Ramos (cell line): ENCODE results near the gene LYST.
"Not testable (repeated sequence)": the region's sequence is repeated elsewhere in the genome, so short reads cannot be mapped to it uniquely, and the experiment has no call there.

Experiments used
- in situ Hi-C: fragments of 300-500 bp; cut with MboI; formaldehyde crosslinking; loops from one replicate; pipeline ENCODE4 v1.14.3; 2022; ENCODE audit warnings: low sequenced_read_pairs; ENCODE audit not compliant: unreplicated experiment

Gene LYST

DNA sequence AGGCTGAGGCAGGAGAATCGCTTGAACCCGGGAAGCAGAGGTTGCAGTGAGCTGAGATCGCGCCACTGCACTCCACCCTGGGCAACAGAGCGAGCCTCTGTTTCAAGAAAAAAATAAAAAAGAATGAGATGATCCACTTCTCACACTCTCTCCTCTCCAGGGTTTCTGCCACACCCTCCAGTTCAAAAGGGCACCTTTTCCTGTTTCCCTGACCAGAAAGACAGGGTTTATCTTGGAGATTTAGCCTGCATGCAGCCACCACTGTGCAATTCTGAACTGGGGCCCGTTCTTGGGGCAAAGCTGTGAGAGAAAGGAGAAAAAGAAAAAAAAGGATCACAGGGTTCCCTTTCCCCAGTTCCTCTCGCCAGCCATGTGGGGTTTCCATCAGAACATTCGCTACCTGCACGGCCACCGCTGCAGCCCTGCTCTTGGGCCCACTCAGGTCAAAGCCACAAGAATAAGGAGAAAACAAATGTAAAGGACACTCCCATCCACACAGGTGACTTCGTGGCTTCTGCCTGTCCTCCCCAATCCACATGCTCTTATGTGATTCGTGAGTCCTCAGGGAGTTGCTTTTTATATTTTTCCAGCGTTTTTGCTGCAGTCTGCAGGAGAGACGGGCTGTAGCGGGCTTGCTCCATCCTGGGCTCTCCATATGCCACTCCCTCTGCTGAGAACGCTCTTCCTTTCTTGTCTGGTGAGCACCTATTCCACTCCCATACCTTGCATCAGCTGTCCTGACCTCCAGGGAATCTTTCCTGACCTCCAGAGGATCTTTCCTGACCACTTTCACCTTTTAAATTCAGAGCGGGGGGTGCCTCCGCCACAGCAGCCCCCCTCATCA, 243.5 kb downstream of the LYST start:
- in situ Hi-C loops: no loop called here

DNA sequence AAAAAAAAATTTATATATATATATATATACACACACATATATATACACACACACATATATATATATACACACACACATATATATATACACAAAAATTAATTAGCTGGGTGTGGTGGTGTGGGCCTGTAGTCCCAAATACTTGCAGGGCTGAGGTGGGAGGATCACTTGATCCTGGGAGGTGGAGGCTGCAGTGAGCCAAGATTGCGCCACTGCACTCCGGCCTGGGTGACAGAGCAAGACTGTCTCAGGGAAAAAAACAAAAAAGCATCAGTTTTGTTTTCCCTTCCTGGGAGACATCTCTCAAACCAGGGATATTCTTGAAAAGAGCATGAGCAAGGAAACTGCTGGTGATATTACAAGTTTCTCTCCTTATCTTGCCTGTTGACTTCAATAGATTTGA, 247.6 kb downstream of the LYST start:
- in situ Hi-C loops: not testable (repeated sequence)

DNA sequence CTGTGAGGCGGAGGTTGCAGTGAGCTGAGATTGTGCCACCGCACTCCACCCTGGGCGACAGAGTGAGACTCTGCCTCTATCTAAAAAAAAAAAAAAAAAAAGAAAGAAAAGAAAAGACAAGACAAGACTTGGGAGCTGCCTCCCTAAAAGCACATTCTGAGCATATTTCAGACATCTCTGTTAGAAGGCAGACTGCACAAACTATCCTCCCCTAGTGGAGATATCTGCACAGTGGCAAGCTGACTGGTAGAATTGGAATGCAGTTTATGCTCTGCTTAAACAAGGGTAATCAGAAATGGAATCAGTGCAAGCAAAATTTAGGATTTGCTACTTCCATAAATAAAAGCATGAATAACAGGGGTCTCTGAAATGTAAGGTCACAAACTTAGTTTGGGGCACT, 248.9 kb downstream of the LYST start:
- in situ Hi-C loops: no loop called here

DNA sequence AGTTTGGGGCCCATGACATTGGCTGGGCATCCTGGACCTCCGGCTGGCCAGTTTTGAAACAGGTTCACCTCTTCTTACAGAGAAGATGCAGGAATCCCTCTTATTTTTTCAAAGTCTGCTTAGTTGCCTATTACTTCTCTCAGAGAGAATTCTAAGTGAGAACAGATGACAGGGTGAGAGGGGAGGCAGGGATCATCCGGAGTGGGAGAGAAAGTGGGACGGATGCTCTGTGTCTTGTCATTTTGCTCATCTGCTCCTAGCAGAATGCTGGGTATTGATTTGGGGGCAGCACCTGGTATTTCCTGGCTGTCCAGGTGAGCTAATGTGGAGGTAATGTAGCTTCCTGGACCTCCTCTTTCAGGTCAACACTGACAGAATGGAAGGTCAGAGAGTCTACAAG, 249.6 kb downstream of the LYST start:
- in situ Hi-C loops: no loop called here

DNA sequence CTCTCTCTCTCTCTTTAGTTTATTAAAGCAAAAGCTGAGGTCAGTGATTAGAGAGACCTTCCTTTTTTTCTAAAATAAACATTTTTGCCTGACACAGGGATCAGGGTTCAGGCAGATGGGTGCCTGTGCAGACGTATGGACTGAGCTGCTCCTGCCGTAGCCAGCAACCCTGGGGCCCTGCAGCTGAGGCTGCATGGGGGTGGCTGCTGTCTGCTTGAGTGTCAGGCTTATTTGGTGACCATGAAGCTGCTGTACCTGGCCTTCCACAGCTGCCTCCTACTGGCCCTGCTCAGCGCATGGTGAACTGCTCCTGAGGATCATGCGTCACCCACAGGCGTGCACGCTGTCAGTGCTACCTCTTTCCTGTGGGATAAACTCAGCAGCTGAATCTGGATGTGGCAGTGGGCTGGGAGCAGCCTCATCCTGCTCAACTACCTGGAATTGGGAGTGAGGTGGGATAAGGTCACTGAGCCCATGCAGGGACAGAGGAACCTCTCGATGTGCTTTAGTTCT, 252.2 kb downstream of the LYST start:
- in situ Hi-C loops: no loop called here

DNA sequence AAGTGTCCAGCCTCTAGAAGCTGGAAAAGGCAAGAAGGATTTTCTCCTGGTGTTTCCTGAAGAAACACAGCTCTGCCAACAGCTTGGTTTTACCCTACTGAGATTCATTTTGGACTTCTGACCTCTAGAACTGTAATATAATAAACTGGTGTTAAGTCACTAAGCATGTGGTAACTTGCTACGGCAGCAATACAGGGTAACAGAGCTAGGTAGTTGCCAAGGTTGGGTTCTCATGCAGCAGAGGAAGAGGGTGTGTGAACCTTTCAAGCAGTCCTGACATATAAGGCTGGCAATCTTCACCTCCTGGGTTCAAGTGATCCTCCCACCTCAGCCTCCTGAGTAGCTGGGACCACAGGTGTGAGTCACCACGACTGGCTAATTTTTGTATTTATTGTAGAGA, 253.1 kb downstream of the LYST start:
- in situ Hi-C loops: no loop called here

DNA sequence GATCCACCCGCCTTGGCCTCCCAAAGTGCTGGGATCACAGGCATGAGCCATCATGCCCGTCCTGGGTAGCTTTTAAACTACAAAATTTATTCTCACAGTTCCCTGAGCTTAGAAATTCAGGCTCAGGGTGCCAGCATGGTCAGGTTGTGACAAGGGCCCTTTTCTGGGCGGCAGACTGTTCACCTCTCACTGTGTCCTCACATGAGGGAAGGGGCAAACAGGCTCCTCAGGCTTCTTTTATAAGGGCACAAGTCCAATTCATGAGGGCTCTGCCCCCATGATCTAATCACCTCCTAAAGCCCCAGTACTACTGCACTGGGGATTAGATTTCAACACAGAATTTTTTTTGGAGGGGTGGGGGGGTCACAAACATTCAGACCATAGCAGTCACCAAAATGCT, 253.9 kb downstream of the LYST start:
- in situ Hi-C loops: no loop called here
